Measurements from ENCODE around the gene MSH4.

DNA sequence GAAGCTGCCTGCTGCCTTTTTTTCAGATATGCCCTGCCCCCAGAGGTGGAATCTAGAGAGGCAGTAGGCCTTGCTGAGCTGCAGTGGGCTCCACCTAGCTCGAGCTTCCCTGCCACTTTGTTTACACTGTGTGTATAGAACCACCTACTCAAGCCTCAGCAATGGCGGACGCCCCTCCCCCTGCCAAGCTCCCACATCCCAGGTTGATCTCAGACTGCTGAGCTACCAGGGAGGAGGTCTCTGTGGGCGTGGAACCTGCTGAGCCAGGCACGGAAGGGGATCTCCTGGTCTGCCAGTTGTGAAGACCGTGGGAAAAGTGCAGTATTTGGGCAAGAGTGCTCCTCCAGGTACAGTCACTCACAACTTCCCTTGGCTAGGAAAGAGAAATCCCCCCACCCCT is 65.1 kb downstream of the MSH4 start:
- TF ChIP-seq POLR2AphosphoS5 (IDR thresholded peaks at IDR 0.05; ENCODE audit: low read depth, low read length) (no peak), POLR2A (IDR thresholded peaks at IDR 0.05; ENCODE audit: low read depth, low read length) (no peak), TAF1 (IDR thresholded peaks at IDR 0.05; ENCODE audit: low read depth, low read length) (no peak), POU2F2 (IDR thresholded peaks at IDR 0.05; ENCODE audit: low read depth, low read length) (no peak), PAX5 (IDR thresholded peaks at IDR 0.05; ENCODE audit: insufficient read depth, low read length, severe bottlenecking) (no peak)
